ENCODE results near the gene ATP6V0B.

ATP6V0B gene

GRCh38 chr1:44008259-44008658 is 33.5 kb downstream of the ATP6V0B start:
- no peak for DNase-seq (ENCODE audit: low spot score)

- no peak for DNase-seq (ENCODE audit: low spot score)
These were observed 36.2 kb downstream of the ATP6V0B start for GRCh38 chr1:44010935-44011471.

- DNase-seq (ENCODE audit: low spot score), result no peak
These were observed 37.6 kb downstream of the ATP6V0B start for GRCh38 chr1:44012404-44012803.

GRCh38 chr1:44012941-44013609 is 38.3 kb downstream of the ATP6V0B start:
- DNase-seq (ENCODE audit: low spot score), result no peak

- no peak for DNase-seq (ENCODE audit: low spot score)
These were observed 39.2 kb downstream of the ATP6V0B start for GRCh38 chr1:44013949-44014348.

- DNase-seq (ENCODE audit: low spot score), result no peak
These were observed 39.8 kb downstream of the ATP6V0B start for GRCh38 chr1:44014365-44015104.

GRCh38 chr1:44015206-44015605 is 40.4 kb downstream of the ATP6V0B start:
- DNase-seq (ENCODE audit: low spot score), result no peak

GRCh38 chr1:44016041-44016889 is 41.5 kb downstream of the ATP6V0B start:
- DNase-seq (ENCODE audit: low spot score), result no peak

- no peak for DNase-seq (ENCODE audit: low spot score)
These were observed 42.2 kb downstream of the ATP6V0B start for GRCh38 chr1:44016890-44017400.

GRCh38 chr1:44019466-44019948 is 44.7 kb downstream of the ATP6V0B start:
- DNase-seq (ENCODE audit: low spot score), result no peak

- no peak for DNase-seq (ENCODE audit: low spot score)
These were observed 45.7 kb downstream of the ATP6V0B start for GRCh38 chr1:44020464-44020863.

- no peak for DNase-seq (ENCODE audit: low spot score)
These were observed 46.4 kb downstream of the ATP6V0B start for GRCh38 chr1:44021156-44021555.

- DNase-seq (ENCODE audit: low spot score), result no peak
These were observed 47.0 kb downstream of the ATP6V0B start for GRCh38 chr1:44021581-44022321.

- DNase-seq (ENCODE audit: low spot score), result no peak
These were observed 49.5 kb downstream of the ATP6V0B start for GRCh38 chr1:44024031-44024902.

GRCh38 chr1:44024903-44025525 is 50.3 kb downstream of the ATP6V0B start:
- DNase-seq (ENCODE audit: low spot score), result no peak

GRCh38 chr1:44025816-44026215 is 51.1 kb downstream of the ATP6V0B start:
- DNase-seq (ENCODE audit: low spot score), result no peak

GRCh38 chr1:44027320-44027719 is 52.6 kb downstream of the ATP6V0B start:
- no peak for DNase-seq (ENCODE audit: low spot score)

Data from CD4-positive, alpha-beta T cell treated with Interleukin-6 at 100 ng/mL for 8 hours (primary cell).